Left lobe of liver (tissue), 2 donors: Measurements from ENCODE around the gene IL1RAPL2. TPM values are rescaled to one million over a fixed set of nuclear protein-coding genes. Genes with fewer than 3 reads are reported as not detected.
"Not testable (repeated sequence)": the region's sequence is repeated elsewhere in the genome, so short reads cannot be mapped to it uniquely, and the experiment has no call there.

Experiments
- ATAC-seq: fragments of 200-7000 bp; cut with Tn5 transposase; one replicate; pipeline ENCODE4 v1.9.1; 2020; ENCODE audit warnings: mild to moderate bottlenecking, moderate library complexity
- DNase-seq: peaks from one replicate; pipeline ENCODE4 v3.0.0-alpha.2; 2020; ENCODE audit warnings: low spot score
- total RNA-seq: library from RNA; stranded (reverse); gene quantifications from one replicate; pipeline ENCODE4 v1.2.1, GENCODE V29; 2021
- donor health status: DM: no; HTN: no; CAD: no; lungs with moderate emphysema.
- donor health status: DM: no; HTN: yes; CAD: no.

The IL1RAPL2 gene
- total RNA-seq, 1 donor from 2014 or later, result 0.48 TPM

DNA sequence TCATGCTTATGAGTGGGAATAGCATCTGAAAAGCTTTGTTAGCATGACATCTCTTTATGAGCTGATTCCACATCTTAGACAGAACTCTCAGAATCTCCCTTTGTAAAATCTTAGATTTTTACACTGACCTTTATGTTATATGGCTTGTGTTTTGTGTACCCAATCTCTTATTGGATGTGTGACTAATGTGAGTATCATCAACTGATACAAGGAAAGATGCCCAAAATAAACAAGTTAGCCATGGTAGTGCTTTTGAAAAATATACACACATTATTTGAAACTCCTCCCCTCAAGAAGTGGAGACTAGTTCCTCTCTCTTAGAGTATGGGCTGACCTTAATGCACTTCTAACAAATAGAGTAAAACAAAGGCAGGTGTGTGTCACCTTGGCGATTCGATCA, 1096.2 kb downstream of the IL1RAPL2 start:
- ATAC-seq, result no peak
- no peak for DNase-seq

- DNase-seq (no peak), ATAC-seq (no peak)
Measured at GRCh38 chrX:105664243-105664642, 1098.2 kb downstream of the IL1RAPL2 start.

GRCh38 chrX:105684288-105684687, 1118.3 kb downstream of the IL1RAPL2 start:
- ATAC-seq, DNase-seq: not testable (repeated sequence)

- DNase-seq (no peak), ATAC-seq (no peak)
Measured at GRCh38 chrX:105694839-105695238, 1128.8 kb downstream of the IL1RAPL2 start.

GRCh38 chrX:105695451-105695850, 1129.5 kb downstream of the IL1RAPL2 start:
- DNase-seq, result no peak
- ATAC-seq, result no peak

- ATAC-seq (no peak), DNase-seq (no peak)
Measured at GRCh38 chrX:105696870-105697269, 1130.9 kb downstream of the IL1RAPL2 start.

GRCh38 chrX:105697984-105698781, 1132.2 kb downstream of the IL1RAPL2 start:
- no peak for DNase-seq
- no peak for ATAC-seq

DNA sequence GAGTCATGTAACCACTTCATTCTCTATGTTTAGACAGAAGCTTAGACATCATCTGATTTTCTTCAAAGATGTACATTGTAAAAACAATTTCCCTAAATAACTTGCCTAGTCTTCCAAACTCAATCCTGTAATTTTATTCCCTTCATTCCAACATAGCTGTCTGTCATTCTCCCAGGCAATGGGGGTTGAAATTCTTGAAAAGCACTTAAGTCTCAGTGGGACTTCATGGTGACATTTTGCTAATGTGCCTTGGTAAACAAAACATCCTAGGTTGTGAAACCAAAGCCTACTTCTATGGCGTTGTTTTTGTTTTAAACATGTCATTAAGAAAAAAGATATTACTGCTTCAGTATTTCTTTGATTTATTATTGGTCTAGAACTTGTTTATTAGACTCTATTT, 1134.3 kb downstream of the IL1RAPL2 start:
- no peak for ATAC-seq
- no peak for DNase-seq

DNA sequence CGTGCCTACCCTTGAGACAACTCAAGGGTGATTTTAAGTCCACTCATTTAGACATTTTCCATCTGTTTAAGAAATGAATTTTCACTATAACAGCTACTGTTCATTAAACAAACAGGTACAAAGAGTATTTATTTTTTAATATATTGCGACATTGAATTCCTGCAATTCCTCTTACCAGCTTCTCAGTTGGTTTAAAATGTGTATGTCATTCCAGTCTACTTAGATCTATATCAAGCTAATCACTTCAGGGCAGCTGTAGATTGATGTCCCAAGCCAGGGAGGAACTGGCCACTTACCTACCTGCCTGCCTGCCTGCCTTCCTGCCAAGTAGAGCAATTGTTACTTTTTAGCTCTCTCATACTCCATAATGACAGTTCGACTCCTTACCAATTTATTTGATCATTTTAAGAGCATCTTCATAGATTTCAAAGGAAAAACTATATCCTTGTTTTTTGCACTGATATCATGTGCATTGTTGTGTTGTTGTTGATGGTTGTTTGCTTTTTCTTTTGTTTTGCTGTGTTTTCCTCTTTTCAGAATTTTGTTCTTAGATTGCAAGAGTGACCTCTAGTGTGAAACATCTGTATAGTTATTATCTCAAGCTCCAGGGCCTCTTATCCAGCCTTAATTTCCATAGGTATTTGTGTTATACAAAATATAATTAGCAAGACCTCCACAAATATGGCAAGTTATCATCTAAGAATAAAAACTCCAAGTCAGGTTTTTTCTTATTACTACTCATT, 1135.5 kb downstream of the IL1RAPL2 start:
- DNase-seq (no peak), ATAC-seq (peak; percentile 46)

DNA sequence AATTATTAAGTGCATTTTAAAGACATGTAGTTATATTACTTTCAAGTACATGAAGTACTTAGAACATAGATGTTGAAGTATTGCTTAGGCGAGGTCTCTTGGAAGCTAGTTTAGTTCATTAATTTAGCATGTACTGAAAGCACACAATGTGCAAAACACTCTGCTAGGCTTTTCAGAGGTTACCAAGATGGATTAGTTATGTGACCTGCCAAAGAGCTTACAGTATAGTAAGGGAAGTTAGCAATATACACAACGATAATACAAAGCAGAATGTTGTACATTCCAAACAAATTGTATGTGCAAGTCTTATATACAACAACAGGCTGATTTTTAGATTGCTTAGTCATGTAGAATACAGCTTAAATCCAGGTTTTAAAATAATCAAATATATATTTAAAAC, 1137.9 kb downstream of the IL1RAPL2 start:
- ATAC-seq, result no peak

GRCh38 chrX:105706041-105706440, 1140.0 kb downstream of the IL1RAPL2 start:
- no peak for DNase-seq
- ATAC-seq, result no peak

More for the DNA sequence above, 1137.9 kb downstream of the IL1RAPL2 start:
- no peak for DNase-seq

DNA sequence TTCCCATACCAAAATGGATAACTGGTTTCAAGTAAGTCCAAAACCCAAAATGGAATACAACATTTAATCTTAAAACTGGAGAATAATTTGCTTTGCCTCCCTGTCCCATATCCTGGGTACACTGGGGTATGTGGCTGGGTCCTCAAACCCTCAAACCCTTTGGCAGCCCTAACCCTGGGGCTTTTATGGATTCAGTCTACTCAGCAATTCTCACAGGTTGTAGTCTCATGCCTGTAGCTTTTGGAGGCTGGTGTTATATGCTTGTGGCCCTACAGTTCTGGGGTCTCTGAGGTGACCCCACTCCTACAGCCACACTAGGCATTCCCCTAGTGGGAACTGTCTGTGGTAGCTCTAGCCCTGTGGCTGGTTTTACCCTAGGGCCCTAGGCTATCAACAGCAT, 1145.8 kb downstream of the IL1RAPL2 start:
- DNase-seq (no peak), ATAC-seq (no peak)

DNA sequence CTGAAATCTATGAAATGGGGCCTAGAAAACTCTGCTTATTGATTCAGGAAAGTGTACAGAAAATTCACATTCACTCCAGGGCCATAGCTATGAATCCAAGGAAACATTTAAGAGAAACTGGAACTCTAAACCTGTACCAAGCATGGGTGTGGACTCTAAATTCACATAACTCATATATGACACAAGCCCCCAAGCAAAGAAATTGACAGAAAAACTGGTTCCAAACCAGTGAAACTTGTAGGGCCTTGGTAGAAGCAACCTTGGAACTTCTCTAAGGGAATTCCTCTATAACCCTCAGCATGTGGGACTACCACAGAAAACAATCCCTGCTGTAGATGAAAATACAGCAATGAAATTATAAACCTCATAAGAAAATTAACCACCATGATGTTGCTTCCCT, 1149.7 kb downstream of the IL1RAPL2 start:
- no peak for DNase-seq
- no peak for ATAC-seq

- no peak for DNase-seq
- ATAC-seq, result no peak
Measured at GRCh38 chrX:105723966-105724735, 1158.2 kb downstream of the IL1RAPL2 start.

DNA sequence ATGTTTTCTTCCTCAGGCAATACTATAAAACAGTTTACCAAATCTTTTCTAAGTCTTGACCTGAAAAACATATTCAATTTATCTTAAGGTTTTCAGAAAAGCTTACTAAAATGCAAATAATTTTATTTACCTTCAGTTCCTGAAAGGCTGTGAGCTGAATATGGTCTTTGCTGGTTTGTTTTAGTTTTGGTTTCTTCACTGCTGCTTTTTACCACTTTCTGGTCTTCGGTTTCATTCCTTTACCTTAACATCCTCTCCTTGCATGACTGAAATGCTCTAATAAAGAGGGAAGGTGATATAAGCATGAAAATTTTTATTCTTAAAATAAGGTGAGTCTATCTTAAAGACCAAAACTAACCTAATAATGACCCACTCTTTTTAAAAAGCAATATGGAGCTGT, 1159.2 kb downstream of the IL1RAPL2 start:
- DNase-seq (no peak), ATAC-seq (no peak)

GRCh38 chrX:105738162-105738561, 1172.2 kb downstream of the IL1RAPL2 start:
- ATAC-seq (no peak), DNase-seq (no peak)

- ATAC-seq, result no peak
- DNase-seq, result no peak
Measured at GRCh38 chrX:105744291-105744690, 1178.3 kb downstream of the IL1RAPL2 start.

GRCh38 chrX:105744946-105745345, 1178.9 kb downstream of the IL1RAPL2 start:
- no peak for ATAC-seq
- no peak for DNase-seq

DNA sequence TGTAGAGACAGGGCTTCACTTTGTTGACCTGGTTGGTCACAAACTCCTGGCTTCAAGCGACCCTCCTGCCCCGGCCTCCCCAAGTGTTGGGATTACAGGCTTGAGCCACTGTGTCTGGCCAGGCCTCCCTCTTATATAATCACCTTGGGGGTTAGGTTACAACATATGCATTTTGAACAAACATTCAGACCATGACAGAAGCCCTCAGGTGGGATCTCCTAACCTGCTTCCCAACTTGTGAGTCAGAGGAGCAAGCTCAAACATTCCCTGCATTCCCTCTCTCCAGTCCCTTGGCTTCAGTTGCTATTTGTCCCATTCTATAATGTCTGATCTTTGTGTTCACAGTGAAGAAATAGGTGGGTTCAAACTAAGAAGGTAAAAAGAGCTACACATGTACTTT, 1179.9 kb downstream of the IL1RAPL2 start:
- ATAC-seq (no peak), DNase-seq (no peak)

GRCh38 chrX:105752338-105752956, 1186.4 kb downstream of the IL1RAPL2 start:
- DNase-seq (no peak), ATAC-seq (no peak)

DNA sequence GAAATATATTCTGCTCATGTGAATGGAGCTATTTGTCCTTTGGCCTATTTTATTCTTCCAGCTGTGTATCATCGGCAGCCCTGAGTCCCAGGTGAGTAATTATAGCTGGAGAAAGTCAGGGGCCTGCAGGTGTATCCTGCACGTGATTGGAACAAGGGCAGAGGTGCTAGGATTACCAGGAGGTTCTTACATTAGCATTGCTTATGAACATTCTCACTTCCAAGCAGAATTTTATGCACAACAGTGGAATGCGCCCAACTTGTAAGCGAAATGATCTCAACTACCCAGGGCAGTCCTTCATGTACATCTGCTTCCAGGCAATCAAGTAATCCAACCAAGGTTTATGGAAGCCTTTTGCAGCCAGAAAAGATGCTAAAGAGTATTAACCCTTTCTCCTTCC, 1187.4 kb downstream of the IL1RAPL2 start:
- ATAC-seq (no peak), DNase-seq (no peak)
